NCI-H128 (cell line): ENCODE results near the gene SLC30A10.
"Not testable (repeated sequence)": the region's sequence is repeated elsewhere in the genome, so short reads cannot be mapped to it uniquely, and the experiment has no call there.

Source experiments
- DNase-seq: peaks from one replicate; lab custom pipeline; 2025; ENCODE audit not compliant: unreplicated experiment; lab: John Stamatoyannopoulos, UW

SLC30A10 gene

DNA sequence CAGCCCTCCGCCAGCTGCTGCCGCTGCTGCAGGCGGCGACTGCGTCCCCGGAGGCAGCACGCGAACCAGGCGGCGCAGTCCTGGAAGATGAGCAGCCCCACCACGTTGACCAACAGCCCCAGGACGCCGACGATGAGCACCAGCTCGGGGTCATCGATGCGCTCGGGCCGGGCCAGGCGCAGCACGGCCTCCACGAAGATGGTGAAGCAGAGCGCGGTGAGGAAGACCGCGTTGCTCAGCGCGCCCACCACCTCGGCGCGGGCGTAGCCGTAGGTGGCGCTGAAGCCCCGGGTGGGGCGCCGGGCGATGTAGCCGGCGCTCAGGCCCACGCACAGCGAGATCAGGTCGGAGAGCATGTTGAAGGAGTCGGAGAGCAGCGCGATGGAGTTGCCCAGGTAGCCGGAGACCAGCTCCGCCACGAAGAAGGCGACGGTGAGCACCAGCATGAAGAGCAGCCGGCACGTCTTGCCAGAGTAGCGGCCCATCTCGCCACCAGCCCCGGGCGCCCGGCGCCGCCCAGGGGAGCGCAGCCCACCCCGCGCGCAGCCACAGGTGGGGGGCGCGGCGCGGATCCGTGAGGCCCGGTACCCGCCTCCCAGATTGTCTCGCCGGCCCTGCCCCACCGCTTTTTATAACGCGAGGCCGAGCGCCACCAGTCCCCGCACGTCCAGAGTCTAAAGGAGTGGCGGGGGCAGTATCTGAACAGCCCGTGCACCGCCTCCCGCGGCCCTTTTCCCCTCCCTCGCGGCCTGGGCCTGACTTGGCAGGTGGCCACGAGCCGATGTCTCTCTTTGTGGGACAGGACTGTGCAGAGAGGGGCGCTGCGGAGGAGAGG is at the start of gene SLC30A10:
Gene SLC30A10 (minus strand): TSS at position 602 of the 835 bp plus-strand sequence. CDS start 117 bp downstream, at position 485.
- DNase-seq: peak; percentile 27

DNA sequence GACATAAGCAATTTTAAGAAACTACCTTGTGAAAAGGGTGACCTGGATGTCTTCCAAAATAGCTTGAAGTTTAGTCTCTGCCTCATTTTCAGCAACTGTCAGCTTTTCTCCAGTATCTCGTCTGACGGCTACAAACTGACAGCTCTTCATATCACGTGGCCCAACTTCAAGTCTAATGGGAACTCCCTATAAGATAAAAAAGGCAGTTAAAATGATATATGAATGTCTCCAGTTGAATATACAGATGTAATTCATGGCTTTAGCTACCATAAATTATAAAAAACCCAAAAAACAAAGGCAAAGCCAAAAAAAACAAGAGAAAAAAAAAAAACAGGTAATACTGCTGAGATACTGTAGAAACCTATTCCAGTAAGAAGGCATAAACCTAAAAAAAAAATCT is 44.9 kb upstream of the SLC30A10 start:
- DNase-seq: no peak

DNA sequence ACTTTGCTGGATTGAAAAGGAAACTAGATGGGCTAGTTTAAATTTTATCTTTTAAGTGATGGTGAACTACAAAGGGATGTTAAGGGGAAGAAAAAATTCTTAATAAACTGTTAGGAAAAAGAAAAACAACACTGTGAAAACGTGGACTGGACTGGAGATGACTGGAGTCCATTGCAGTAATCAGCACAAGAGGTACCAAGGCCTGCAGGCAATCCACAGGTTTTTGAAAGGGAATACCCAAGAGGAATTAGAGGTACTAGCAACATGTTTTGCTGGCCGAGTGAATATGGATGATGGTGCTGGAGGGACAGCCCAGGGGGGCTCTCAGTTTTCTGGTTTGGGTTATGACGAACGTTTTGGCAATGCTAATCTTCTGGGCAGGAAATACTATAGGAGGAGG is 39.0 kb upstream of the SLC30A10 start:
- no peak for DNase-seq

DNA sequence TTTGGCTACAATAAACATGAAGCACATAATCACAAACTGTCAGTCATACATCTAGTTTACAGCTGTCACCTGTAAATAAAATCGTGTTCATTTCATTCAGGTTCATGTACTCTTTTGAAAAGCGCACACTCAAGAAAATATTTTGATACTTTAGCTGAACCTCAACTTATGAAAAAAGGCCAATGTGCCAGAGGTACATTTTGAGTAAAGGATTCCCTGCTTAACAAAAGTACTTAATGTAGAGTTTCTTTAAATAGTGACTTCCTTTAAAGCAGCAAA is 37.7 kb upstream of the SLC30A10 start:
- no peak for DNase-seq

DNA sequence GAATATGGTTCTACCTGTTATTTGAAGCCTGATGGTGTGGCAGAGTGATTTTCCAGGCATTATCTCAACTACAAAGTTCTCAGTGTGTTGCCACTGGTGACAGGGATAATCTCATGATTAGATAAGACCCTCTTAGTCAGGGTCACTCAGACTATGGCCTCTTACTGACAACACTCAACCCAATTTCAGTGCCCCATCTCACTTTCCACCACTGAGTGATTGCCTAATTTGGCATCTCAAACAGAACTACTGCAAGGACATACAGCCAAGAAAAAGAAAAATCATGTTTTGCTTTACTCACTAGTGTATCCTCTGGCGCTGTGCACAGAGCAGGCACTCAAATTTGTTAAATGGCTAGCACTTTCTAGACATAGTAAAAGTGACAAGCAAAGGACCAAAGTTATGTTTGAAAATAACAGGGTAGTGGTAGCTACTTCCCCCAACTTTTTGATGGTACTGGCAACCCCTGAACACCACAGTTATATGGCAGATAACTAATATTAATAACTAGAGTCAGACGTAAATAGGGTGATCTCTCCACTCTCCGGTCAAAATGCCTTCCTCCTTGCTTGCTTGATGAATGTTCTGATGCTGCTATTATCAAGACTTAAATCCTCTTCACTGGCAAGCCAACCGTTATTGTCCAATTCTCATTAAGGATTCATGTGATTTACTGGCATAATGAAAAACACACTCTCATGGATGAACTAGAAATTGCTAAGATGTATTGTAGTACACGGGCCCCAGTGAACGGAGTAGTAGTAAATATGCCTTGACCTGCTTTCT is 37.1 kb upstream of the SLC30A10 start:
- DNase-seq: no peak

DNA sequence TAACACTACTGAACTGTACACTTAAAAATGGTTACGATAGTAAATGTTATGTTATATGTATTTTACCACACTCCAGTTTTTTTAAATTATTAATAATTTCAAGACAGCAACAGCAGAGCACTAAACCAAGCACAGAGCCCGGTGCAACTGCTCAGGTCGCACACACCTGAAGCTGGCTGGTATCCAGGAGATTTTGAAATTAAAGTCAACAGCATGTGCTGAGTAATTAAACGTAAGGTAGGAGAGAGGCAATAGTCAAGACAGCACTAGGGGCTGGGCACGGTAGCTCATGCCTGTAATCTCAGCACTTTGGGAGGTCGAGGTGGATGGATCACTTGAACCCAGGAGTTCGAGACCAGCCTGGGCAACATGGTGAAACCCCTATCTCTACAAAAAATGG is 35.1 kb upstream of the SLC30A10 start:
- DNase-seq: no peak

DNA sequence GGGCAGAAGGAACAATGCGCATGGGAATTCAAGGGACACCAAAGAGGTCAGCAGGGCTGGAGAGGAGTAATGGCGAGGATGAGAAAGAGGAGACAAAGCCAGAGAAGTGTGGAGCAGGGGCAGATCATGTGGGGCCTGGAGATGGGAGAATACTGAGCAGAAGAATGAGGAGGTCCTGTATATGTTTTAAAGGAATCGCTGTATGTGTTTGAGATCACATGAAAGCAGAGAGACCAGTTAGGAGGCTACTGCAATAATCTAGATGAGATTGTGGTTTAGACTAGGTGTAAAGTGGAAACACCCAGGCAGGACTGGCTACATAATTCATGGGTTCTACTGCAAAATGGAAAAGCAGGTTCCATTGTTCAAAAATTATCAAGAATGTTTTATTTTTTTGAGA is 33.3 kb upstream of the SLC30A10 start:
- DNase-seq: no peak

DNA sequence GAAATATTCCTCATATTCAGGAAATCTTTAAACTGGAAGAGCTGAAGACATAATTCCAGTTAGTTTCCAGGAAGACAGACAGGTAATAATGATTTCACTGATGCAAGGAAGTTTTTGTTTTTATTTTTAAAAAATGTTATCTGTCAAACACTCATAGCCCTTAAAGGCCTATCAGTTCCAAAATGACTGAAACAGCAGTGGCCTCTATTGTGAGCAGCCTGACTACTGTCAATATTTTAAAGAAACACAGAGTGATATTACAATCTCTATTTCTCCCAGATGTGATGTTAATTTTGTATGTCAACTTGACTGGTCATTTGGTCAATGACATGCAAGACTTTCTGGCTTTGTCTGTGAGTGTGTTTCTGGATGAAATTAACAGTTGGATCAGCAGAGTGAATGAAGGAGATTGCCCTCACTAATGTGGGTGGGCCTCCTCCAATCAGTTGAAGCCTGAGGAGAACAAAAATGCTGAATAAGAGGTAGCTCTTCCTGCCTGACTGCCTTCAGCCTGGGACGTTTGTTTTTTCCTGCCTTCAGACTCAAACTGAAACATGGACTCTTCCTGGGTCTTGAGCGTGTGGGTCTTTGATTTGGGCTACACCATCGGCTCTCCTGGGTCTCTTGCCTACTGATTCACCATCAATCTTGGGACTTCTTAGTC is 31.3 kb upstream of the SLC30A10 start:
- DNase-seq: no peak

DNA sequence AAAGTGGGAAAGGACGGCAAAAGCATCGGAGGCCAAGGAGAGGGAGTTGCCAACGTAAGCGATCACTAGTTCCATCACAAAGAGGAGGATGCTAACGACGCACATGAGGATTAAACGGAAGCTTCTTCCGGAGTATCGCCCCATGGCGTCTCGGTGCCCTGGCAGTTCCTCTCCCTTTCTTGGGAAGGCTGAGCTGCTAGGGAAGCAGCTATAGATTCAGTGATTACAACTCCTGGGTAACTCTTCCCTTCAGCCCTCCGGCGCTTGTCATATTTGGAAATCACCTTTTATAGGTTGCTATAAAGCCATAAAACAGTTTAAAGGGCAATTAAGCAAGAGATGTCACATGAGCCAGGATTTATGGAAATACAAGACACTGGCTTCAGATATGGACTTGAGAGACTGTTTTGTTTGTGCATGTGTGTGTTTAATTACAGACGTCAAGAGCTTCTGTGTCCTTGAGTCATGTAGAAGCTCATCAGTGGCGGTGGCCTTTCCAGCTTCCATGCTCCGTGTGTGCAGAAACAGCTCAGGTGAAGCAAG is 30.6 kb upstream of the SLC30A10 start:
- no peak for DNase-seq

DNA sequence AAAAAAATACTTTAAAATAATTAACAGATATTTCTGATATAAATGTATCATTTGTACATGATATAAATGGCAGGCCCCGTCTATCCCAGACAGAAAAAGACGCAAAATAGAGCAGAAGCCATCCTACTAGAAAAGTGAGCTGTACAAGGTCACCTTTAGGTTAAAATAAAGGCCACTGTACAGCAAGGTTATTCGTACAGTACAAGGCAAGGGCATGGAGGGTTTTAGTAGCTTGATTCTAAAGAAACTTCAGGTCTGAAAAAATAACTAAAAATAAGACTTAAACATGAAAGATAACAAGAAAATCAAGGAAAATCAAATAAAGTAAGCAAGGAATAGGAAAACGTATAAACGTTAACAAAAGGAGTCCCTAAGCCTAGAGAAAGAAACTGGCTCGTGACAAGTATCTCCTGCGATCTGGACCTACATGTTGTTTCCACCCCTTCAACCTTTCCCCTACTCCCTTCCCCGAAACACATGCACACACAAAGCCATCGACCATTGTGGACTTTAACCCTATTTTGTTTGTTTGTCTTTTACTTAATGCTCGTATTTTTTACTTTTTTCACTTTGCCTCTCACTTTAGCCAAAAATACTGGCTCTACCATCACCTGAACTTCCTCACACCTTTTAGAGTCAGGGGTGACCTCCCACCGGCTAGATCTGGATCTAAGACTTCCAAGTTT is 26.5 kb upstream of the SLC30A10 start:
- no peak for DNase-seq

DNA sequence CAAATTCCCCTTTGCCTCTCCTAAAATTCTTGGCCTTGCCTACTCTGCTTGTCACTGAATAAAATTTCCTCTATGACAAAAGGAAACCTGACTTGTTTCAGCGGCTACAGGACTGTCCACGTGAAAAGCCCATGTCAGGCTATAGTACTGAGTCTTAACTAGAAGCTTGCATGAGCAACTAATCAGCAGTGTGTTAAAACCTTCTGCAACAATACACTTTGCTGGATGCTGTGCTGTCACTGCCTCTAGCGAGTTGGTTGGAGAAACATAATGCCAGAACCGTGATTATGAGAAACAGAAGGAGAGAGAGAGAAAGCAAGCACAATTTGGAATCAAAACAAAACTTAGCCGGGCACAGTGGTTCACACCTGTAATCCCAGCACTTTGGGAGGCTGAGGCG is 25.7 kb upstream of the SLC30A10 start:
- DNase-seq: no peak

DNA sequence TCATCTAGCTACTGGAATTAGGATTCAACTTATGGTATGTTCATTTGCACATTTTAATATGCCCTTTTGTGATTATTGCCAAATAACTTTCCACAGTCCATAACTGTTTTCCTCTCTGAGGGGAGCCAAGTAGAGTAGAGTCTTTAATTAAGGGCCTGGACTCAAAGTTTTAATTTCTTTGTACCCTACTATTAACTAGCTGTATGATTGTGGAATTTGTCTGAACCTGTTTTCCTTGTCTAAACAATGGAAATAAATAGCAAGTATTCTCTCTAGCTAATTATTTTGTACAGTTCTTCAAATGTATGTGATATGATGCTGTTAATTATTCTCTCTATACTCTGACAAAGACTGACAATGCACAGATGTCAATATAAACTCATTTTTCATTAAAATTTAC is 24.0 kb upstream of the SLC30A10 start:
- no peak for DNase-seq

DNA sequence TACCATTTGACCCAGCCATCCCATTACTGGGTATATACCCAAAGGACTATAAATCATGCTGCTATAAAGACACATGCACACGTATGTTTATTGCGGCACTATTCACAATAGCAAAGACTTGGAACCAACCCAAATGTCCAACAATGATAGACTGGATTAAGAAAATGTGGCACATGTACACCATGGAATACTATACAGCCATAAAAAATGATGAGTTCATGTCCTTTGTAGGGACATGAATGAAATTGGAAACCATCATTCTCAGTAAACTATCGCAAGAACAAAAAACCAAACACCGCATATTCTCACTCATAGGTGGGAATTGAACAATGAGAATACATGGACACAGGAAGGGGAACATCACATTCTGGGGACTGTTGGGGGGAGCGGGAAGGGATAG is 20.9 kb upstream of the SLC30A10 start:
- not testable (repeated sequence) for DNase-seq

DNA sequence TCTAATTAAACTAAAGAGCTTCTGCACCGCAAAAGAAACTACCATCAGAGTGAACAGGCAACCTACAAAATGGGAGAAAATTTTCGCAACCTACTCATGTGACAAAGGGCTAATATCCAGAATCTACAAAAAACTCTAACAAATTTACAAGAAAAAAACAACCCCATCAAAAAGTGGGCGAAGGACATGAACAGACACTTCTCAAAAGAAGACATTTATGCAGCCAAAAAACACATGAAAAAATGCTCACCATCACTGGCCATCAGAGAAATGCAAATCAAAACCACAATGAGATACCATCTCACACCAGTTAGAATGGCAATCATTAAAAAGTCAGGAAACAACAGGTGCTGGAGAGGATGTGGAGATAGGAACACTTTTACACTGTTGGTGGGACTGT is 20.4 kb upstream of the SLC30A10 start:
- not testable (repeated sequence) for DNase-seq

DNA sequence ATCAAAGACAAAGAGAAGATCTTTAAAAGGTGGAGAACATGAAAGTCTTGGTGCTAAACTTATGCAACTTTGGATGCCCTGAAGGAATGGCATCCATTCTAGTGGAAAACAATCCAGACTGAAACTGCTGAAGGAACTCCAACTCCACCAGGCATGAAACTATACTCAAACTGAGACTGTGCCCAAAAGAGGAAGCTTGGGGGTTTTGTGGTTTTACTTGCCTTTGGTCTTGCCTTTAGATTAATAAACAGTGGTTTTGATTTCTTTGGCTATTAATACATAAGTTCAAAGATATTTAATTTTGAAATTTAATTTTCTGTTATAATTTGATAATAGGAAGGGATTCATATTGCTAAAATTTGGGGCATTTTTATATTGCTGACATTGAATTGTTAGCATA is 17.4 kb upstream of the SLC30A10 start:
- DNase-seq: no peak

DNA sequence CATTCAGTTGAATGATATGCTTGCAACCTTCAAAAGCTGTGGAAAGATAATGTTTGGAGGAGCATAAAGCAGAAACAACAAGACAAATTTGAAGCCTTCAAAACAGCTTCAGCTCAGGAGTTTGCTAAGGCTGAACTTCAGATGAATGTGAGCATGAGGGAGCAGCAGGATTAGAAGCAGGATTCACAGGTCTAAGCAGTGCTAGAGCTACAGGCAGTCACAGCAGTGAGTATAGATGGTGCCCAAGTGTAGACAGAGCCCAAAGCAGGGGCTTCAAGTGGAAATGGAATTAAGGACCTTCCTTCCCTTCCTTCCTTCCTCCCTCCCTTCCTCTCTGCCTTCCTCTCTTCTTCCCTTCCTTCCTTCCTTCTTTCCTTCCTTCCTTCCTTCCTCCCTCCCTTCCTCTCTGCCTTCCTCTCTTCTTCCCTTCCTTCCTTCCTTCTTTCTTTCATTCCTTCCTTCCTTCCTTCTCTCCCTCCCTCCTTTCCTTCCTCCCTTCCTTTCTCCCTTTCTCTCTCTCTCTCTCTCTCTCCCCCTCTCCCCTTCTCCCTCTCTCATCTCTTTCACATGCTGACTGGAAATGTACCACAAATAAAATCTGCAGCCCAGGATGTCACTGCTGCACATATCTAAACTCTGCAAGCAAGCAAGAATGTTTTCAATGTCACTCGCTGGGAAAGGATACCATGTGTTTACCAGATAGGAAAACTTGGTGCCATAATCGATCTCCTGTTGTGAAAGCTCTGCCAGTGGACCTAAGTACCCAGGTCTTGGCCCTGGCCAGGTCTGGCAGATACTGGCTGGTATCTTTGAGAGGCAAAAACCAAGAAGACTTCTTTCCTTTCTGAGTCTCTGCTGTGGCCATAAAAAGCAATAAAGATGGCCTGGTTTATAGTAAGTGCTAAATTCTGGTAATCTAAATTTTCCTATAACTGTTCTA is 13.1 kb upstream of the SLC30A10 start:
- no peak for DNase-seq

DNA sequence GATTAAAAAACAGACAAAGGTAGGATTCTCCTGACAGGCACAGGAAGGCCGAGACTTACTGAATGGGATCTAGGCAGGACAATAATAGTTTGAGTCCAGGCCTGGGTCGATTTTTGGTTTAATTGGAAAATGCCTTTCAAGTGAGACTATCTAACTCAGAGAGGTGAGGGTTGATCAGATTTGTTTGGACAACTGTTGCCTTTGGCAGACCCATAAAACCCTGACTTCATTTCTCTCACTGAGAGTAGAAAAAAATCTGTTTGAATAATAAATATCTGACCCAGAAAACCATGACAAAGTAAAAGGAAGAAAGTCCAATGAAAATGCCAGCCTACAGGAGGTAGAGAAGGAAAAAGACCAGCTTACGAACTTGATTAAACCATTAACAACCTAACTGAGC is 12.3 kb upstream of the SLC30A10 start:
- no peak for DNase-seq

DNA sequence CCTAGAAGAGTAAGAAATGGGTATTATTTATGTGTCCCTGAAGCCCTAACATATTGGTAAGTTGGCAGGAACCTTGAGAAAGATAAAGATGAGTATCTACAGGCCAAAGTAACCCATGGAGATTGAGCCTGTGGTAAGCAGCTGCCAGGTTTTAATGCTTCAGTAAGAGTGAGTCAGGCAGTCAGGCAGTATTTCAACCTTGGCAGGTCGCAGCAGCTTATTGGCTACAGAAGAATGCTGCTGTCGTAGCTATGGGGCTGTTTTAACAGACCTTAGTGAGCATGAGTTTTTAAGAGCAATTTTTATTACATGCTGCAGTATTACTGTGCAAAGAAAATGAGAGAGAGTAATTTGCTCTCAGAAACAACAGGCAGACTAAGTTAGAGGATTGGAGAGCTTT is 10.3 kb upstream of the SLC30A10 start:
- no peak for DNase-seq

DNA sequence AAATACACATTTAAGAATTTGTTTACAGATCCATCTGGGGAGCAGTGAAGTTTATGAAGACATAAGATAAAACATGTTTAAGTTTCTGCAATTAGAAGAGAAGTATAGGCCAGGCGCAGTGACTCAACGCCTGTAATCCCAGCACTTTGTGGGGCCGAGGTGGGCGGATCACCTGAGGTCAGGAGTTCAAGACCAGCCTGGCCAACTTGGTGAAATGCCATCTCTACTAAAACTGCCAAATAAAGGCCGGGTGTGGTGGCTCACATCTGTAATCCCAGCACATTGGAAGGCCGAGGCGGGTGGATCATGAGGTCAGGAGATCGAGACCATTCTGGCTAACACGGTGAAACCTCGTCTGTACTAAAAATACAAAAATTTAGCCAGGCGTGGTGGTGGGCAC is 5.4 kb upstream of the SLC30A10 start:
- DNase-seq: not testable (repeated sequence)

DNA sequence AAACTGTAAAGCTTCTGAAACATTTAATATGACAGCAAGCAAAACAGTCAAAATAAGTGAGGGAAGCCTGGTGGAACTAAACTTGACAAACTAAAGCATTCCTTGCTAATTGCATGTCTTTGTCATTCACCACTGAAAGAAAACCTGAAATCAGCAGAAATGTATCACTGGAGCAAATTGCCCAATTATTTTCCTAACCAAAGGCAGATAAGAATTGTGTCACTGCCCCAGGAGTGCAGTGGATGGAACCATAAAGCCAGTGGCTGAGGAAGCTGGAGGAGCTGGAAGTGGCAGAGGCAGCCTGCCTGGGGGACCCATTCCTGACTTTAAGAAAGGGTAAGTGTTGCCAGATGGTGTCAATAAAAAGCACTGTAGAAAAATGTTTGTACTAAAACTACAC is 2.7 kb upstream of the SLC30A10 start:
- DNase-seq: no peak
